ENCODE results near the gene FBXL17. TPM values are rescaled to one million over a fixed set of nuclear protein-coding genes. Genes with fewer than 3 reads are reported as not detected.

The FBXL17 gene
- polyA plus RNA-seq, 2 of the 4 experiments (the other 2 are of a cell fraction) = 8.7 to 9.1 TPM

- Histone ChIP-seq H3K4me2 (no peak overlapping the region), H3K4me3 (no peak overlapping the region), H3K27ac (no peak overlapping the region), H3K4me1 (no peaks in the 10 kb centered on the region), H3K9me3 (no peaks in the 10 kb centered on the region)
- FAIRE-seq (no peak), DNase-seq (ENCODE audit: low read depth in 1 of 2, low spot score in 1 of 2) (no peak), ATAC-seq (no peak)
- POLR2A ChIA-PET = no interaction called here
- WGBS (ENCODE audit: missing lambda C conversion rate) = 90% methylated on average over 13 of the region's 13 CpGs
- TF ChIP-seq, protein P1, sequence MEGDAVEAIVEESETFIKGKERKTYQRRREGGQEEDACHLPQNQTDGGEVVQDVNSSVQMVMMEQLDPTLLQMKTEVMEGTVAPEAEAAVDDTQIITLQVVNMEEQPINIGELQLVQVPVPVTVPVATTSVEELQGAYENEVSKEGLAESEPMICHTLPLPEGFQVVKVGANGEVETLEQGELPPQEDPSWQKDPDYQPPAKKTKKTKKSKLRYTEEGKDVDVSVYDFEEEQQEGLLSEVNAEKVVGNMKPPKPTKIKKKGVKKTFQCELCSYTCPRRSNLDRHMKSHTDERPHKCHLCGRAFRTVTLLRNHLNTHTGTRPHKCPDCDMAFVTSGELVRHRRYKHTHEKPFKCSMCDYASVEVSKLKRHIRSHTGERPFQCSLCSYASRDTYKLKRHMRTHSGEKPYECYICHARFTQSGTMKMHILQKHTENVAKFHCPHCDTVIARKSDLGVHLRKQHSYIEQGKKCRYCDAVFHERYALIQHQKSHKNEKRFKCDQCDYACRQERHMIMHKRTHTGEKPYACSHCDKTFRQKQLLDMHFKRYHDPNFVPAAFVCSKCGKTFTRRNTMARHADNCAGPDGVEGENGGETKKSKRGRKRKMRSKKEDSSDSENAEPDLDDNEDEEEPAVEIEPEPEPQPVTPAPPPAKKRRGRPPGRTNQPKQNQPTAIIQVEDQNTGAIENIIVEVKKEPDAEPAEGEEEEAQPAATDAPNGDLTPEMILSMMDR (IDR thresholded peaks at IDR 0.05) = no peak
- no peak for TF ChIP-seq CHD4 (IDR thresholded peaks at IDR 0.05; ENCODE audit: borderline replicate concordance)
- TF ChIP-seq GATA3 (IDR thresholded peaks at IDR 0.05; ENCODE audit: borderline replicate concordance) = no peak
- no peak for TF ChIP-seq RCOR1 (IDR thresholded peaks at IDR 0.05; ENCODE audit: low read depth, low read length)
- no peak for TF ChIP-seq RNF2 (IDR thresholded peaks at IDR 0.05; ENCODE audit: borderline replicate concordance, low read depth)
- TF ChIP-seq NFE2L2 (conservative IDR thresholded peaks at IDR 0.05; ENCODE audit: low read length) = no peak
- no peak for TF ChIP-seq JUNB (IDR thresholded peaks at IDR 0.05)
- TF ChIP-seq POLR2A (IDR thresholded peaks at IDR 0.05; ENCODE audit: low read length) = no peak
- no peak for TF ChIP-seq FOSL2 (IDR thresholded peaks at IDR 0.05)
- no peak for TF ChIP-seq FOSL2 (CRISPR knock-in tag; IDR thresholded peaks at IDR 0.05)
- TF ChIP-seq HOXA7 (CRISPR knock-in tag; IDR thresholded peaks at IDR 0.05) = no peak
- TF ChIP-seq NPAS2 (CRISPR knock-in tag; IDR thresholded peaks at IDR 0.05; ENCODE audit: borderline replicate concordance) = no peak
- no peak for TF ChIP-seq SMC3 (IDR thresholded peaks at IDR 0.05)
- TF ChIP-seq HDAC2 (IDR thresholded peaks at IDR 0.05) = no peak
- no peak for TF ChIP-seq ATOH8 (CRISPR knock-in tag; IDR thresholded peaks at IDR 0.05; ENCODE audit: low read depth)
- TF ChIP-seq ZNF302 (CRISPR knock-in tag; IDR thresholded peaks at IDR 0.05) = no peak
- TF ChIP-seq HES2 (IDR thresholded peaks at IDR 0.05) = no peak
- TF ChIP-seq ELK1 (IDR thresholded peaks at IDR 0.05; ENCODE audit: low read depth, low read length) = no peak
- TF ChIP-seq, protein P2, sequence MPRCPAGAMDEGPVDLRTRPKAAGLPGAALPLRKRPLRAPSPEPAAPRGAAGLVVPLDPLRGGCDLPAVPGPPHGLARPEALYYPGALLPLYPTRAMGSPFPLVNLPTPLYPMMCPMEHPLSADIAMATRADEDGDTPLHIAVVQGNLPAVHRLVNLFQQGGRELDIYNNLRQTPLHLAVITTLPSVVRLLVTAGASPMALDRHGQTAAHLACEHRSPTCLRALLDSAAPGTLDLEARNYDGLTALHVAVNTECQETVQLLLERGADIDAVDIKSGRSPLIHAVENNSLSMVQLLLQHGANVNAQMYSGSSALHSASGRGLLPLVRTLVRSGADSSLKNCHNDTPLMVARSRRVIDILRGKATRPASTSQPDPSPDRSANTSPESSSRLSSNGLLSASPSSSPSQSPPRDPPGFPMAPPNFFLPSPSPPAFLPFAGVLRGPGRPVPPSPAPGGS (IDR thresholded peaks at IDR 0.05) = no peak
- CTCF ChIA-PET = interaction anchor here (0.6 kb wide), 1 partner anchor 13 kb away, joined by 3 read pairs; no protein-coding TSS in a partner anchor
Observed at GRCh38 chr5:107980923-107981692, 400.8 kb downstream of the FBXL17 start.

- 90% methylated on average over 2 of the region's 2 CpGs for WGBS (ENCODE audit: missing lambda C conversion rate)
- DNase-seq (ENCODE audit: low read depth in 1 of 2, low spot score in 1 of 2) (no peak), FAIRE-seq (no peak), ATAC-seq (no peak)
- Histone ChIP-seq H3K4me2 (no peak overlapping the region), H3K4me3 (no peak overlapping the region), H3K4me1 (no peaks in the 10 kb centered on the region), H3K27ac (no peak overlapping the region), H3K9me3 (no peaks in the 10 kb centered on the region)
- ChIA-PET CTCF (no interaction called here), POLR2A (no interaction called here)
- TF ChIP-seq, protein P2 (IDR thresholded peaks at IDR 0.05) = no peak
- no peak for TF ChIP-seq TP53 (CRISPR knock-in tag; IDR thresholded peaks at IDR 0.05)
- no peak for TF ChIP-seq EHMT2 (IDR thresholded peaks at IDR 0.05; ENCODE audit: low read depth)
- TF ChIP-seq MAFK (IDR thresholded peaks at IDR 0.05; ENCODE audit: partially characterized antibody) = no peak
- TF ChIP-seq HOXB5 (CRISPR knock-in tag; IDR thresholded peaks at IDR 0.05) = no peak
- TF ChIP-seq HMGXB4 (CRISPR knock-in tag; IDR thresholded peaks at IDR 0.05; ENCODE audit: borderline replicate concordance) = no peak
- TF ChIP-seq, protein P3, sequence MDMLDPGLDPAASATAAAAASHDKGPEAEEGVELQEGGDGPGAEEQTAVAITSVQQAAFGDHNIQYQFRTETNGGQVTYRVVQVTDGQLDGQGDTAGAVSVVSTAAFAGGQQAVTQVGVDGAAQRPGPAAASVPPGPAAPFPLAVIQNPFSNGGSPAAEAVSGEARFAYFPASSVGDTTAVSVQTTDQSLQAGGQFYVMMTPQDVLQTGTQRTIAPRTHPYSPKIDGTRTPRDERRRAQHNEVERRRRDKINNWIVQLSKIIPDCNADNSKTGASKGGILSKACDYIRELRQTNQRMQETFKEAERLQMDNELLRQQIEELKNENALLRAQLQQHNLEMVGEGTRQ (IDR thresholded peaks at IDR 0.05) = no peak
- no peak for TF ChIP-seq RAD21 (conservative IDR thresholded peaks at IDR 0.05 in 1 of 2, IDR thresholded peaks at IDR 0.05 in 1 of 2)
- no peak for TF ChIP-seq MAZ (IDR thresholded peaks at IDR 0.05; ENCODE audit: borderline replicate concordance, low read depth, low read length)
Observed at GRCh38 chr5:107979900-107980299, 402.0 kb downstream of the FBXL17 start.

Measured in A549 (cell line).